GM18517 (cell line): ENCODE results near the gene PIANP.
A peak's percentile ranks its signal among the peaks of the same experiment; 100 is the strongest.

Experiments
- ATAC-seq: cut with Tn5 transposase; IDR thresholded peaks from one replicate; pipeline ENCODE4 v1.9.1; 2021; ENCODE audit warnings: mild to moderate bottlenecking, moderate library complexity; ENCODE audit not compliant: unreplicated experiment

PIANP gene

GRCh38 chr12:6672143-6672542 is 28.5 kb downstream of the PIANP start:
- no peak for ATAC-seq

- ATAC-seq: no peak
Measured at GRCh38 chr12:6667559-6668210, 32.9 kb downstream of the PIANP start.

GRCh38 chr12:6666211-6666610 is 34.4 kb downstream of the PIANP start:
- no peak for ATAC-seq

GRCh38 chr12:6664902-6665301 is 35.7 kb downstream of the PIANP start:
- ATAC-seq: no peak

GRCh38 chr12:6662906-6663742 is 37.5 kb downstream of the PIANP start, which contains the start of gene ING4:
ING4 (minus strand) TSS chr12:6663119; CDS start chr12:6663101, 18 bp downstream.
- ATAC-seq: peak; percentile 97

GRCh38 chr12:6662602-6662905 is 38.1 kb downstream of the PIANP start:
- no peak for ATAC-seq

- ATAC-seq: no peak
Measured at GRCh38 chr12:6653987-6654386, 46.6 kb downstream of the PIANP start.

- ATAC-seq: no peak
Measured at GRCh38 chr12:6653342-6653741, 47.3 kb downstream of the PIANP start.

- no peak for ATAC-seq
Measured at GRCh38 chr12:6652391-6652790, 48.2 kb downstream of the PIANP start.

GRCh38 chr12:6650832-6651231 is 49.8 kb downstream of the PIANP start:
- no peak for ATAC-seq

- peak; percentile 57 for ATAC-seq
Measured at GRCh38 chr12:6647083-6647604, 53.5 kb downstream of the PIANP start, which contains the start of gene ACRBP. ACRBP (minus strand) TSS chr12:6647432; CDS start chr12:6647366, 66 bp downstream.

- ATAC-seq: no peak
Measured at GRCh38 chr12:6646276-6647082, 54.1 kb downstream of the PIANP start.

- ATAC-seq: no peak
Measured at GRCh38 chr12:6644903-6645302, 55.7 kb downstream of the PIANP start.

GRCh38 chr12:6644257-6644596 is 56.4 kb downstream of the PIANP start:
- ATAC-seq: no peak
